Amniotic epithelial cell (primary cell): ENCODE measurements around the gene DPP7.

Experiments
- DNase-seq: peaks from one replicate; pipeline ENCODE4 v3.0.0-alpha.2; 2010; ENCODE audit warnings: low read depth

Gene DPP7

GRCh38 chr9:137114613-137115393 is at the start of gene DPP7:
TSS of gene DPP7 (minus strand) at chr9:137114733. CDS start at chr9:137114713, 20 bp downstream.
- peak; percentile 38 for DNase-seq

DNA sequence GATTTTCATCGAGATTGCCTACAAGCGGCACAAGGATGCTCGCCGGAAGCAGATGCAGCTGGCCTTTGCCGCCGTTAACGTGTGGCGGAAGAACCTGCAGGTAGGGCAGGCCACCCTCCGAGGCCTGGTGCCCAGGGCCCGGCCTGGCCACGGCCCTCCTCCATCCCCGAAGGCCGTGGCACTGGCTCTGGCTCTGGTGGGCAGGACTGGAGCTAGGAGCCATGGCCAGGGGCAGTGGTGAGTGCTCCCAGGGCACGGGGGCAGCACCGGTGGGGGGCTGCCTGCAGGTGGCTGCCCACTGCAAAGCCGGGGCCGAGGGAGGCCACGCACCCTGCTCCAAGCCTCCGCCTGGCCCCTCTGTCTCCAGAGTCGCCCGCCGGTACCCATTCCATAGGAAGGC is 49.3 kb upstream of the DPP7 start:
- no peak for DNase-seq

DNA sequence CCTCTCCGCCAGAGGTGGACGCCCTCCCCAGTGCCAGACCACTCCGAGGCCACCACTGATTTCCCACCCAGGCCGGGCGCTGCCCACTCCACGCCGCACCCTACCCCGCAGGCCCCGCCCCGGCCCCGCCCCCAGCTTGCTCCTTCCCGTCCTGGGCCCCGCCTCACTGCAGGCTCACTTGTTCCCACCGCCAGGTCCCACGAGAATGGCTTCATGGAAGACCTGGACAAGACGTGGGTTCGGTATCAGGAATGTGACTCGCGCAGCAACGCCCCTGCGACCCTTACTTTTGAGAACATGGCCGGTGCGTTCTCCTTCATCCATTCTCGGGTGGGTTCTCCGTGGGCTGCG is 48.8 kb upstream of the DPP7 start:
- no peak for DNase-seq

DNA sequence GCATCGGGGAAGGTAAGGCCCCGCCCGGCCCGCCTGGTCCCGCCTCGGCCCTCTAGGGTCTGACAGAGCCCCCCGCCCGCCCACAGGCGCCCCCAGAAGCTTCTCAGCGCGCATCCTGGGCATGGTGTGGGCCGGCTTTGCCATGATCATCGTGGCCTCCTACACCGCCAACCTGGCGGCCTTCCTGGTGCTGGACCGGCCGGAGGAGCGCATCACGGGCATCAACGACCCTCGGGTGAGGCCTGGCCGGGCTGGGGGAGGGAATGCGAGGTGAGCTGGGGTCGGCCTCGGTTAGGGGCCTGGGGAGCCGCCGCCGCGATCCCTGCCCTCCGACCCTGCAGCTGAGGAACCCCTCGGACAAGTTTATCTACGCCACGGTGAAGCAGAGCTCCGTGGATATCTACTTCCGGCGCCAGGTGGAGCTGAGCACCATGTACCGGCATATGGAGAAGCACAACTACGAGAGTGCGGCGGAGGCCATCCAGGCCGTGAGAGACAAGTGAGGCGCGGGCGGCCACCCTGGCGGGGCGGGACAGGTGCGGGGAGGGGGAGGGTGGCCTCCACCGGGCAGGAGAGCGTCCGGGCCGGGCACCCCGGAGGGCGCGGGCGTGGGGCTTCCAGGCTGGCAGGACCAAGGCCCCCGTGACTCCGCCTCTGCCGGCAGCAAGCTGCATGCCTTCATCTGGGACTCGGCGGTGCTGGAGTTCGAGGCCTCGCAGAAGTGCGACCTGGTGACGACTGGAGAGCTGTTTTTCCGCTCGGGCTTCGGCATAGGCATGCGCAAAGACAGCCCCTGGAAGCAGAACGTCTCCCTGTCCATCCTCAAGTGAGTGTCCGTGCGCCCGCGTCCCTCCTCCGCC is 48.2 kb upstream of the DPP7 start:
- peak; percentile 17 for DNase-seq

DNA sequence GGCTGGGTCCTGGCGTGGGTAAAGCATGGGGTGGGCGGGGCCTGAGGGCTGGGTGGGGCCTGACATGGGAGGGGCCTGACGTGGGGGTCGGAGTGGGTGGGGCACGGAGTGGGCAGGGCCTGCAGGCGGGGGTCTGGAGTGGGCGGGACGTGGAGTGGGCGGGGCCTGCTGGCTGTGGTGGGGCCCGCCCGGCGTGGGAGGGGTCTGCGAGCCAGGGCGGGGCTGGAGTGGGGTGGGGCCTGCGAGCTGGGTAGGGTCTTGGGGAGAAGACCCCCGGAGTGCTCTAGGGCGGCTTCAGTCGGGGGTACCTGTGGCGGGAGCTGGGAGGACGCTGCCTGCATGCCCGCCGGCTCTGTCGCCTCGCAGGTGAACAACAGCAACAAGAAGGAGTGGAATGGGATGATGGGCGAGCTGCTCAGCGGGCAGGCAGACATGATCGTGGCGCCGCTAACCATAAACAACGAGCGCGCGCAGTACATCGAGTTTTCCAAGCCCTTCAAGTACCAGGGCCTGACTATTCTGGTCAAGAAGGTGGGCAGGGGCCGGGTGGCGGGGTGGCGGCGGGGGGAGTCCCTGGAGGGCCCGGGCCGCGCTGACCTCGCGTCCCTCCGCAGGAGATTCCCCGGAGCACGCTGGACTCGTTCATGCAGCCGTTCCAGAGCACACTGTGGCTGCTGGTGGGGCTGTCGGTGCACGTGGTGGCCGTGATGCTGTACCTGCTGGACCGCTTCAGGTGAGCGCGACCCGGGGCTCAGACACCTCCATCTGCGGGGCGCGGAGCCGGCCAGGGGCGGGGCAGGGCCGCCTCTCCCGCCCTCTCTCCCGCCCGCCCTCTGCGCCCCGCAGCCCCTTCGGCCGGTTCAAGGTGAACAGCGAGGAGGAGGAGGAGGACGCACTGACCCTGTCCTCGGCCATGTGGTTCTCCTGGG is 47.3 kb upstream of the DPP7 start:
- no peak for DNase-seq

- no peak for DNase-seq
Observed at GRCh38 chr9:137160716-137161557, 46.4 kb upstream of the DPP7 start.

DNA sequence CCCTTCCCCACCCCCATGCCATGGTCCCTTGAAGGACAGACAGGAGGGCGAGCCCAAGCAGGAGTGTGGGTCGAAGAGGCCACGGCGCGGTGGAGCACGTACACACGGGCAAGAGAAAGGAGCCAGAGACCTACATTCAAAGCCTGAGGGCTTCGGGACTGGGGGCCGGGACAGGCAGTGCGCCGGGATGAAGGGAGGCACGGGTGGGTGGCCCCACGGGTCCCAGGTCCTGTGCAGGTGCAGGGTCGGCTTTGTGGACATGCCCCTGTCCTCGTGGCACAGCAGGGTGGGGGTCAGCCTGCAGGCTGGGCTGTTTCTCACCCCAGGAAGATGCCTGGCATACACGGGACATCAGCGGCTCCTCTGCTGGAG is 45.5 kb upstream of the DPP7 start:
- no peak for DNase-seq

DNA sequence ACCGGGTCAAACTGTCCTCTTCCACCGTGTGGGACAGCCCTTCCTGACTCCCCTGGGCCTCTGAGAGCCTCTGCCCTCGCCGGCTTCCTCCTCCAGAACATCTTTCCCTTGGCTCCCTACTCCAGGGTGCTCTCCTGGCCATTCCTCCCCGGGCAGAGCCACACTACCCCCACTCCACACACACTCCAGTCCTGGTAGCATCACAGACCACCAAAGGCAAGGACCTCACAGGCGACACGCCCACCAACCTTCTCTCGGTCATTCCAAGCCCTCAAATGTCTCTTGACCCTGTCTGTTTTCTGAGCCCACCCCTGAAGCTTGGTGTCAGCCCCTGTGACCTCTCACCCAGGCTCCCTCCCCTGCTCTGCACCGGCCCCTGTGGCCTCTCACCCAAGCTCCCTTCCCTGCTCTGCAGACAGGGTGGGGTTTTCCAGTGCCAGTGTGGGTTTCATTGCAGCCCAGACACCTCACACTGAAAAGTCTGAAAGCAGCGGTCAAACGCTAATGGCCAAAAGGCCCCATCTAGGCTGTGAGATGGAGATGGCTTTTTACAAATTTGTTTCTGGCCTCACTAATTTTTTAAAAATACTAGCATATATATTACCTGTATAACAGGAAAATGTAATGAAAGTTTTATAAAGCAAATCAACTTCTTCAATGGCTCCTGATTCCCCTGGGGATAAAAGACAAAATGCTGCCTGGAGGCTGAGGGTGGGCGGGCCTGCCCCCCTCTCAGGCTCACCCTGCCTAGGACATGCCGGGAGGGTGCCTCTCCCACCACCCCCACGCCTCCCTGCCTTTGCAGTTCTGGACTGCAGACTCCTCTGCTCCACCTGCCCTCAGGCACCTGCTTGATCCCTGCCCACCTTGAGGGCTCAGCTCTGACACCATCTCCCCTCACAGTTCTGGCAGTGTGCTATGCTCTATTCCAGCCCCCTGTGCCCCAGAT is 44.8 kb upstream of the DPP7 start:
- DNase-seq: no peak

DNA sequence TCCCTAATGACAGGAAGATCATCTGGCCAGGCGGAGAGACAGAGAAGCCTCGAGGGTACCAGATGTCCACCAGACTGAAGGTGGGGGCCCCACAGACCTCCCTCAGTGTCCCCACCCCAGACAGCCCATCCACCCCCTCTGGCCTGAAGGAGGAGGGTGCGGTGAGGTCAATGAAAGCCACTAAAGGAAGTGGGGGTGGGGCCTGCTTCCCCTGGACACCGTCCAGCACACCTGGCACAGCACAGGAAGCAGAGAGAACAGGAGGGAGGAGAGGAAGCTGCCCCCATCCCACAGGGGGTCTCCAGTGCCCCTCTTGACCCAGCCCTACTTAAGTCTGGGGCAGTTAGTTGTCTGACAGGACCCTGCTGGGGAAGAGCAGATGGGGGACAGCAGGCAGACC is 44.1 kb upstream of the DPP7 start:
- DNase-seq: no peak

DNA sequence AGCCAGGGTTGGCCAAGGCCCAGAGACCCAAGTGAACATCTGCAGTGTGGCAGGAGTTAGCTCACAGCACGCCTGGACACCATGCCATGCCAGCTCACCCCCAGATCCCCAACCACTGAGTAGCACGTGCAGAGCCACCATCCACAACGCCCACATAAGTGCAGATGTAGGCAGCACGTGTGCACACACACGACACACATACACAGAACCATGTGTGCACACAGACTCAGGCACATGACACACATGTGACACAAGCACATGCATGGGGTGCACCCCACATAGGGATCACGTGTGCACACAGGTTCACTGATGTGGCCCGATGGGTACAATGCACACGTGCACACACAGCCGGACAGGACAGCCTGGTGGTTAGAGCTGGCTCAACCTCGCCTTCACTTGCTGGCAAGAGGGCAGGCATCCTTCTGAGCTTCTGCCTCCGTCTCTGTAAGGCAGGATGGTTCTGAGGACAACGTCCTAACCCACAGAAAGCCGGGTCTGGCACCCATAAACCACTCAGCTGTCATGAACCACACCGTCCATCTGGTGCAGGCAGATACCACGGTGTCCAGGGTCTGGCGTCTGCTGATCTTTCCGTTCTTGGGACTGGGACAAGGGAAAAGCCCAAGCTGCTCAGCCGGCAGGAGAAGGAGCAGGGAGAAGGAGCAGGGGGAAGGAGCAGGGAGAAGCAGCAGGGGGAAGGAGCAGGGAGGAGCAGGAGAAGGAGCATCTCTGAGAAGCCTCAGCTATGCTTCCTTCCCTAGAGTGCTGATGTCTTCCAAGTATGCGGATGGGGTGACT is 43.3 kb upstream of the DPP7 start:
- no peak for DNase-seq

DNA sequence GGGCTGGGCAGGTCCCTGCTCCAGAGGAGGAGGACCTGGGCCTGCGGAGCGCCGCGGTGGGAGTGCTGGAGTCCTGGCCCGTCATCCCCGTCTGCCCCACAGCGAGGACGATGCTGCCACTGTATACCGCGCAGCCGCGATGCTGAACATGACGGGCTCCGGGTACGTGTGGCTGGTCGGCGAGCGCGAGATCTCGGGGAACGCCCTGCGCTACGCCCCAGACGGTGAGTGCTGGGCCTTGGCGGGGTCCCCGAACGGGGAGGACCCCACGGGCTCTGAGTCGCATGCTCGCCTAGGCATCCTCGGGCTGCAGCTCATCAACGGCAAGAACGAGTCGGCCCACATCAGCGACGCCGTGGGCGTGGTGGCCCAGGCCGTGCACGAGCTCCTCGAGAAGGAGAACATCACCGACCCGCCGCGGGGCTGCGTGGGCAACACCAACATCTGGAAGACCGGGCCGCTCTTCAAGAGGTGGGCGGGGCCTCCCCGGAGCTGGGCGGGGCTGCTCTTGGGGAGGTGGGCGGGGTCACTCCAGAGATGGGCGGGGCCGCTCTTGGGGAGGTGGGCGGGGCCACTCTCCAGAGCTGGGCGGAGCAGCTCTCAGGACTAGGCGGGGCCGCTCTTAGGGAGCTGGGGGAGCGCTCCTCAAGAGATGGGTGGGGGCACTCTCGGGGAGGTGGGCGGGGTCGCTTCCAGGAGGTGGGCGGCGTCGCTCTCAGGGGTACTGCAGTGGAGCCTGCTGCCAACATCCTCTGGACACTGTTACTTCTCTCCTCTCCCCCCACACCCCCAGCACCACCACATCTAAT is 42.2 kb upstream of the DPP7 start:
- DNase-seq: peak; percentile 23

DNA sequence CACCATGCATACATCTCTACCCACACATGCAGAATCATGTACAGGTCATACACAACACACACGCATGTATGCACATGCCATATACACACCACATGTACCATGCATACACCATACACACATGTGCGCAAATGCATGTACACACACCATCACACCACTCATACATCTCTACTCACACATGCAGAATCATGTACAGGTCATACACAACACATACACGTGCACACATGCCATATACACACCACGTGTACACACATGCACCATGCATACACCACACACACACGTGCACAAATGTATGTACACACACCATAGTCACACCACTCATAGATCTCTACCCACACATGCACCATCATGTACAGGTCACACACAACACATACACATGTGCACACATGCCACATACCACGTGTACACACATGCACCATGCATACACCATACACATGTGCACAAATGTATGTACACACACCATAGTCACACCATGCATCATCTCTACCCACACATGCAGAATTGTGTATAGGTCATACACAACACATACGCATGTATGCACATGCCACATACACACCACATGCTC is 38.4 kb upstream of the DPP7 start:
- DNase-seq: no peak

DNA sequence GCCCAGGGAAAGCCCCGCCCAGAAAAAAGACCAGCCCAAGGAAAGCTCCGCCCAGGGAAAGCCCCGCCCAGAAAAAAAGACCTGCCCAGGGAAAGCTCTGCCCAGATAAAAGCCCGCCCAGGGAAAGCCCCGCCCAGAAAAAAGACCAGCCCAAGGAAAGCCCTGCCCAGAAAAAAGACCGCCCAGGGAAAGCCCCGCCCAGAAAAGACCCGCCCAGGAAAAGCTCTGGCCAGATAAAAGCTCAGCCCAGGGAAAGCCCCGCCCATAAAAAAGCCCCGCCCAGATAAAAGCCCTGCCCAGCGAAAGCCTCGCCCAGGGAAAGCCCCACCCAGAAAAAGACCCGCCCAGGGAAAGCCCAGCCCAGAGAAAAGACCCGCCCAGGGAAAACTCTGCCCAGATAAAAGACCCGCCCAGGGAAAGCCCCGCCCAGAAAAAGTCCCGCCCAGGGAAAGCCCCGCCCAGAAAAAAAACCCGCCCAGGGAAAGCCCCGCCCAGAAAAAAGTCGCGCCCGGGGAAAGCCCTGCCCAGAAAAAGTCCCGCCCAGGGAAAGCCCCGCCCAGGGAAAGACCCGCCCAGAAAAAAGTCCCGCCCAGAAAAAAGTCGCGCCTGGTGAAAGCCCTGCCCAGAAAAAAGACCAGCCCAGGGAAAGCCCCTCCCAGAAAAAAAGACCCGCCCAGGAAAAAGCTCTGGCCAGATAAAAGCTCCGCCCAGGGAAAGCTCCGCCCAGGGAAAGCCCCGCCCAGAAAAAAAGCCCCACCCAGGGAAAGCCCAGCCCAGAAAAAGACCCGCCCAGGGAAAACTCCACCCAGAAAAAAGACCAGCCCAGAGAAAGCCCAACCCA is 36.3 kb upstream of the DPP7 start:
- no peak for DNase-seq

GRCh38 chr9:137149942-137150616 is 35.5 kb upstream of the DPP7 start:
- DNase-seq: no peak

DNA sequence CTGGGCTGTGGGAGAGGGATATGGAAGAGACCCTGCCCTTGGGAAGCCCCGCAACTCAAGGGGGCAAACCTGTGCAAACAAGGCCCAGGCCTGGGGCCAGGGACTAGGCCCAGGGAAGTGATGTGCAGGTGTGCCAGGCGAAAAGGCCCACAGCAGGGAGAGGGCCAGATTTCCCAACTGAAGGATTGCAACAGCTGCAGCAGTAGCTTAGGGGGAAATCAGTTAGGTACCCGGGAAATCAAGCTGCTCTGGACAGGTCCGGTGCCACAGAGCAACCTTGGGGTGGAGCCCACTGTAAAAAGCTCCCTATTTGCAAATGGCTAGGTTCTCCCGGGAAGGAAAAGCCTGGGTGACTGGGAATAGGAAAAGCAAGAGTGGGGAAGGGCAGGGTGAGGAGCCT is 34.8 kb upstream of the DPP7 start:
- no peak for DNase-seq

- no peak for DNase-seq
Observed at GRCh38 chr9:137148661-137149060, 34.1 kb upstream of the DPP7 start.

DNA sequence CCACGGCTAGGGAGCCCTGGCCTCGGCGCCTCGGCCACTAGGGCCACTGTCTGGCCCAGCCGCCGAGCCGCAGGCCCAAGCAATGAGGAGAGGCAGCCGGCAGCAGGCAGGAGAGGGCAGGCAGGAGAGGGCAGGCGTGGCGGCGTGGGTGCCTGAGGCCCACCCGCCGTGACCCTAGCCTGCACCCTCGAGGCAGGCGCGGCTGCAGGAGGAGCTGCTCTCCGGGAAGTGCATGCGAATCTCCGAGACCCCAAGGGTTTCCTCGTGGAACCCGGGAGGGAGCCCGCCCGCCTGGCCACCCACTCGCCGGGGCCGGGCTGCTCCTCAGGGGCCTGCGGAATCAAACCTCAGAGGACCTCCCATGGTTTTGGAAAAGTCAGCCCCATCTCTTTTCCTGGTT is 33.7 kb upstream of the DPP7 start:
- DNase-seq: no peak
